Cerebellar nuclear complex (tissue), 1 donor: ENCODE measurements around the gene RP9.
A peak's percentile ranks its signal among the peaks of the same experiment; 100 is the strongest.

Experiments
- DNase-seq, 2 experiments: peaks; one replicate each; lab custom pipeline; 2025; lab: John Stamatoyannopoulos, UW

RP9 gene

GRCh38 chr7:33062023-33062781 lies 47.0 kb downstream of the RP9 start, which contains the start of gene NT5C3A:
NT5C3A (minus strand) TSS chr7:33062776; CDS start chr7:33062705, 71 bp downstream.
- peak in 1 of 2 experiments; percentile 8 for DNase-seq

- no peak for DNase-seq
These were observed 47.8 kb downstream of the RP9 start for GRCh38 chr7:33061282-33061937.

GRCh38 chr7:33059635-33060034 lies 49.6 kb downstream of the RP9 start:
- no peak for DNase-seq

- DNase-seq: no peak
These were observed 54.0 kb downstream of the RP9 start for GRCh38 chr7:33055158-33055557.

GRCh38 chr7:33054261-33054964 lies 54.8 kb downstream of the RP9 start:
- DNase-seq: no peak

- DNase-seq: no peak
These were observed 55.5 kb downstream of the RP9 start for GRCh38 chr7:33053721-33054120.

GRCh38 chr7:33050535-33051318 lies 58.5 kb downstream of the RP9 start:
- no peak for DNase-seq

- DNase-seq: no peak
These were observed 60.5 kb downstream of the RP9 start for GRCh38 chr7:33048704-33049103.

GRCh38 chr7:33048257-33048656 lies 60.9 kb downstream of the RP9 start:
- no peak for DNase-seq

- no peak for DNase-seq
These were observed 64.2 kb downstream of the RP9 start for GRCh38 chr7:33044986-33045385.
